Kasumi-1 (cell line): ENCODE data around the gene SLC2A6.
A peak's percentile ranks its signal among the peaks of the same experiment; 100 is the strongest.

Experiments used
- DNase-seq, 2 experiments: peaks; one replicate each; lab custom pipeline; 2025; lab: John Stamatoyannopoulos, UW

The SLC2A6 gene

GRCh38 chr9:133437753-133438531 is 41.0 kb downstream of the SLC2A6 start:
- no peak for DNase-seq

GRCh38 chr9:133436681-133437080 is 42.2 kb downstream of the SLC2A6 start:
- DNase-seq = no peak

DNA sequence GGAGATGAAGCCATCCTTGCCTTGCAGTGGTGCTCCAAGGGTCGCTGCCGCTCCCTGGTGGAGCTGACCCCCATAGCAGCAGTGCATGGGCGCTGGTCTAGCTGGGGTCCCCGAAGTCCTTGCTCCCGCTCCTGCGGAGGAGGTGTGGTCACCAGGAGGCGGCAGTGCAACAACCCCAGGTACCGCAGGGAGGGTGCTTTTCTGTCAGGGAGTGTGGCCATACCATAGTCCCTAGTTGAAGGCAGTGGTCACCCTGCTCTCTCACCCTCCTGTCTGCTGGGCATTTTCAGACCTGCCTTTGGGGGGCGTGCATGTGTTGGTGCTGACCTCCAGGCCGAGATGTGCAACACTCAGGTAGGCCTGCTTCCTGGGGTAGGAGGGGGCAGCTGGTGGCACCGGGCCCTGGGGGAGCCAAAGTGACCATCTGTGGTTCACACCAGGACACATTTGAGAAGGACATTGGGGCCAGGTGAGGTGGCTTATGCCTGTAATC is 45.5 kb downstream of the SLC2A6 start:
- no peak for DNase-seq

GRCh38 chr9:133430244-133430643 is 48.7 kb downstream of the SLC2A6 start:
- no peak for DNase-seq

DNA sequence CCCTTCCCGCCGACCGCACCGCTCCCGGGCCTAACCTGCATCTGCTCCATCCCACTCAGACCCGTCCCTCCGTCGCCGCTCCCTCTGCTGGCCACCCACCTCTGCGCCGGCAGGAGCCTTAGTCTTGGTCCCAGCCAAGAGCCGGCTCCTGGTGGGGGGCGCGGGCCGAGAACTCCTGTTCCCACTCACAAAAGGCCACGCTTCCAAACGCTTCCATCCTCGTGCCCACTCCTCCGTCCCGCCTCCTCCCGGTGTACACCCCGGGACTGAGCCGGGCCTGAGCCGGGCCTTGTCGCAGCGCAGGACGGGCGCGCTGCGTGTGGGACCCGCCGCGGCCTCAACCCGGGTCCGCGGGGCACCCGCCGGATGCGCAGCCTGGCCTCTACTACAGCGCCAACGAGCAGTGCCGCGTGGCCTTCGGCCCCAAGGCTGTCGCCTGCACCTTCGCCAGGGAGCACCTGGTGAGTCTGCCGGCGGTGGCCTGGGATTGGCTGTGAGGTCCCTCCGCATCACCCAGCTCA is 49.2 kb downstream of the SLC2A6 start:
- no peak for DNase-seq

GRCh38 chr9:133429214-133429613 is 49.7 kb downstream of the SLC2A6 start:
- no peak for DNase-seq

GRCh38 chr9:133428617-133429101 is 50.2 kb downstream of the SLC2A6 start:
- DNase-seq = no peak

DNA sequence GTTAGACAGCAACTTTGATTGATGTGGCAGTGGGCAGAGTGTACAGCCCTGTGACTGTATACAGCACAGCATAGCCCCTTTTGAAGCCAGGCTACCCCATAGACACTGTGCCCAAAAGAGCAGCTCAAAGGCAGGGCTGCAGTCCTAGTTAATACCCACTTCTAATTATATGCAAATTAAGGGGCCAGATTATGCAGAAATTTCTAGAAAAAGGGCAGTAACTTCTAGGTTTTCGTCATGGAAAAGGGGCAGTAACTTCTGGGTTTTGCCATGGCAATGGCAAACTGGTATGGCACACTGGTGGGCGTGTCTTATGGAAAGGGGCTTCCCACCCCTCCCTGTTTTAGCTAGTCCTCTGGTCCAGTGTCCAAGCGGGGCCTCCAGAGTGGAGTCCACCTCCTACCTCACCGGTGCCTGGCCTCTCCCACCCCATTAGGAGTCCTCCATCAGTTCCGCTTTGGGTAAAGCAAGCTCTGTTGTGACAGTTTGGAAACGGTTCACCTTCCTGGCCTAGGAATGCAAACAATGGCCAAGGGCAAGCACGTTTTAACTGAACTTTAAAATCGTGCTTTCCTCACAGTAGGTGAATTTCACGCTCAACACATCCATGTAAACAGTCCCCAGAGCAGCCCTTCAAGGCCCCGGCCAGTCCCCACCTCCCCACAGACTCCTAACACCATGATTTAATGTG is 51.1 kb downstream of the SLC2A6 start:
- DNase-seq = no peak

- no peak for DNase-seq
Observed at GRCh38 chr9:133426011-133426410, 52.9 kb downstream of the SLC2A6 start.

GRCh38 chr9:133425049-133425632 is 53.8 kb downstream of the SLC2A6 start:
- DNase-seq = no peak

DNA sequence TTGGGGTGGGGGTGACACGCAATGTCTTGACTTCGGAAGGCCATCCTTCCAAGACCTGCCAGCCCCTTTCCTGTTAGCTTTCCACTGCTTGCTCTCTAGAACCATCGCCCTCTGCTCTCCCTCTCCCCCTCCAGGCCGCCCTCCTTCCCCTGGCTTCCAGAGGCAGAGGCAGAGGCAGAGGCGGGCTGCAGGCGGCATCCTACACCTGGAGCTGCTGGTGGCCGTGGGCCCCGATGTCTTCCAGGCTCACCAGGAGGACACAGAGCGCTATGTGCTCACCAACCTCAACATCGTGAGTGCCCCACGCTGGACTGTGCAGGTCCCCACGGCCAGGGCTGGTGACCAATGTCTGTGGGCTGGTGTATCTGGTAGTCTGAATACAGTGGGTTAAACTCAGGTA is 54.7 kb downstream of the SLC2A6 start:
- no peak for DNase-seq

DNA sequence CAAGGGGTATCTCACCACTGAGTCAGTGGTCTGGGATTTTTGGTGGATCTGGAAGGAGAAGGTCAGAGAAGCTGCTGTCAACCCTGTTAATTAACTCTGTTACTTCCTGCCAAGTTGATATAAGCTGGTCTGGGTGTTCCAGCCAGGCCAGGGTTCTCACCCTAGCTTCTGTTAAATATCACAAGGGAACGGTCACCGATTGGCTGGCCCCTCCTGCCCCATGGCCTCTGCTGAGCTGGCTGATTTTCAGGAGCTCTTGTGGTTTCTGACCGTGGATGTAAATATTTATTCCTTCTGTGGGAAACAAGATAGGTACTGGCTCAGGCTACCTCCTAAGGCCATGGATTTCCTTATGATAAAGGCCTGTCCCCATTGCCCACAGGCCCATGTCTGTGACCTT is 55.7 kb downstream of the SLC2A6 start:
- no peak for DNase-seq

DNA sequence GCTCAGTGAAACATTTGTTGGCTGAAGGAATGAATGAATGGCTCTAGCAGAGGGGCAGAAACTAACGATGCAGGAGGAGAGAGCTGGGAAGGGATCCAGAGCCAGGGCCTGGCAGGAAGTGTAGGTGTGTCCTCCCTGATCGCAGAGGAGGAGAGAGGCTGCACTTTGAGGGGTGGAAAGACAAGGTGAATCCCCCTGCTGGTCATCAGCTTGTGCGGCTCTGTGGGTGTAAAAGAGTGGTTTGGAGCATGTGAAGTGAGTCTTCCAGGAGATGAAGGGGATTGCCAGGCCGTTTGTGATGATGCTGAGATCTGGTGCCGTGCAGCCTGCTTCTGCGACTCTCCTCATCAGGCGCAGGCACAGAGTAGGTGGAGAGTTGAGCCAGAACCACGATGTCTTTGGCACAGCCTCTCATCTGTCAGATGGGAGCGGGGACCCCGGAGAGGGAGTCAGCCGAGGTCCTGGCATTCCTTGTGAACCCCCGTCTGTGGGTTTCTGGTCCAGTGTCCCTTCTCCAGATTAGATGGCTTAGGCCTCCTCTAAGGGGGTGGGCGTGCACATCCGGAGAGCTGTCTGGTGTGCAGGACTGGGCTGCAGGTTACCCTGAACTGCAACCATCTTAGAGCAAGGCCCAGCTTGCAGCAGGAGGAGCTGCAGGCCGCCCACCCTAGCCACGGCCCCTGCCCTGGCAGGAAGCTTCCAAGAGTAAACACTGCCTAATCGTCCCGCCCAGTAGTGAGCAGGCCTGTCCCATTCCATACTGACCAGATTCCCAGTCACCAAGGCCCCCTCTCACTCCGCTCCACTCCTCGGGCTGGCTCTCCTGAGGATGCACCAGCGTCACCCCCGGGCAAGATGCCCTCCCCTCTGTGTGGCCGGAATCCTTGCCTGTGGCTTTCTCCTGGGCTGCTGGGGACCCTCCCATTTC is 57.0 kb downstream of the SLC2A6 start, which contains the start of gene ADAMTS13:
Gene ADAMTS13, plus strand, starts transcription at position 753 of the 928 bp plus-strand sequence. Its CDS starts 77 bp downstream, at position 830.
- peak in 1 of 2 experiments; percentile 8 for DNase-seq
